ENCODE results near the gene KCNIP1. TPM values are rescaled to one million over a fixed set of nuclear protein-coding genes. Genes with fewer than 3 reads are reported as not detected.

Gene KCNIP1
- total and polyA plus RNA-seq, 2 of the 13 experiments (the other 11 are each of a cell fraction or from before 2014, with no cell fraction given): not detected

GRCh38 chr5:170691657-170692056 is 187.8 kb downstream of the KCNIP1 start:
- no CpG with 5 or more reads among the region's 4 CpGs for WGBS (ENCODE audit: low lambda C conversion rate)
- ChIA-PET CTCF (ENCODE audit: low intra/inter-chr PET ratio, low total read pairs) (no interaction called here), POLR2A (no interaction called here)
- H3K4me2 ChIP-seq (ENCODE audit: low read depth, low read length): no peak overlapping the region
- BruUV-seq (replicated peaks): no TSS peak
- H3K4me3 ChIP-seq (replicated peaks in 1 of 3; ENCODE audit: insufficient read depth in 1 of 3, low read depth in 2 of 3, low read length in 3 of 3): no peak overlapping the region
- H3K9ac ChIP-seq (ENCODE audit: insufficient read depth, low read depth, low read length): no peak overlapping the region
- H3K36me3 ChIP-seq (replicated peaks in 1 of 2; ENCODE audit: control insufficient read depth in 1 of 2, insufficient read depth in 2 of 2, low read length in 2 of 2): no peaks in the 10 kb centered on the region
- no peak for TF ChIP-seq ZXDC (CRISPR knock-in tag; IDR thresholded peaks at IDR 0.05)
- TF ChIP-seq SALL1 (CRISPR knock-in tag; IDR thresholded peaks at IDR 0.05): no peak
- no peak for TF ChIP-seq CBX2 (IDR thresholded peaks at IDR 0.05; ENCODE audit: low read depth, low read length)
- no peak for TF ChIP-seq CBX2 (CRISPR knock-in tag; IDR thresholded peaks at IDR 0.05; ENCODE audit: low read depth)
- no peak for DNase-seq (ENCODE audit: low spot score)
- intact Hi-C loops (cut with micrococcal nuclease; ENCODE audit: unreplicated experiment): no loop called here
- in situ Hi-C loops (cut with HindIII; ENCODE audit: extremely low pct_ligation_motif_present, low pct_unique_long_range_greater_than_20kb): no loop called here
- no peak for FAIRE-seq
- ATAC-seq: no peak
- H3K79me2 ChIP-seq (ENCODE audit: insufficient read depth, low read length): no peaks in the 10 kb centered on the region
- no peak overlapping the region for H2AFZ ChIP-seq (ENCODE audit: low read length)
- H3K27me3 ChIP-seq (ENCODE audit: control insufficient read depth in 1 of 2, insufficient read depth in 2 of 2, low read length in 2 of 2): peaks cover 0 to 3% of the 10 kb centered on the region in 2 experiments; a peak in 1 of 5 replicates
- no peaks in the 10 kb centered on the region for H3K9me3 ChIP-seq (ENCODE audit: low read length)
- no peaks in the 10 kb centered on the region for H4K20me1 ChIP-seq (ENCODE audit: insufficient read depth, low read length)
- H3K27ac ChIP-seq (ENCODE audit: extremely low read length, insufficient read depth, low read length): no peak overlapping the region
- no peaks in the 10 kb centered on the region for H3K4me1 ChIP-seq (ENCODE audit: insufficient read depth, low read length)

- H2AFZ ChIP-seq (ENCODE audit: low read length): no peak overlapping the region
- BruUV-seq (replicated peaks): no TSS peak
- no peaks in the 10 kb centered on the region for H4K20me1 ChIP-seq (ENCODE audit: insufficient read depth, low read length)
- H3K27me3 ChIP-seq (ENCODE audit: control insufficient read depth in 1 of 2, insufficient read depth in 2 of 2, low read length in 2 of 2): peaks cover 0 to 3% of the 10 kb centered on the region in 2 experiments; a peak in 1 of 5 replicates
- H3K79me2 ChIP-seq (ENCODE audit: insufficient read depth, low read length): no peaks in the 10 kb centered on the region
- H3K36me3 ChIP-seq (replicated peaks in 1 of 2; ENCODE audit: control insufficient read depth in 1 of 2, insufficient read depth in 2 of 2, low read length in 2 of 2): no peaks in the 10 kb centered on the region
- in situ Hi-C loops (cut with HindIII; ENCODE audit: extremely low pct_ligation_motif_present, low pct_unique_long_range_greater_than_20kb) (no loop called here), intact Hi-C loops (cut with micrococcal nuclease; ENCODE audit: unreplicated experiment) (no loop called here)
- H3K27ac ChIP-seq (ENCODE audit: extremely low read length, insufficient read depth, low read length): no peak overlapping the region
- no peak overlapping the region for H3K4me2 ChIP-seq (ENCODE audit: low read depth, low read length)
- WGBS (ENCODE audit: low lambda C conversion rate): 2% methylated on average over 4 of the region's 4 CpGs
- H3K9ac ChIP-seq (ENCODE audit: insufficient read depth, low read depth, low read length): no peak overlapping the region
- no peaks in the 10 kb centered on the region for H3K9me3 ChIP-seq (ENCODE audit: low read length)
- FAIRE-seq: no peak
- TF ChIP-seq NR0B2 (CRISPR knock-in tag; IDR thresholded peaks at IDR 0.05) (no peak), REST (IDR thresholded peaks at IDR 0.05; ENCODE audit: borderline replicate concordance in 1 of 2, low read depth in 1 of 2, low read length in 2 of 2) (peak in 1 of 2 experiments; percentile 39; a peak in 1 of 4 replicates), KLF6 (CRISPR knock-in tag; IDR thresholded peaks at IDR 0.05) (no peak), ZNF614 (CRISPR knock-in tag; IDR thresholded peaks at IDR 0.05; ENCODE audit: borderline replicate concordance) (no peak)
- no peak for ATAC-seq
- CTCF ChIA-PET (ENCODE audit: low intra/inter-chr PET ratio, low total read pairs): no interaction called here
- no peak overlapping the region for H3K4me3 ChIP-seq (replicated peaks in 1 of 3; ENCODE audit: insufficient read depth in 1 of 3, low read depth in 2 of 3, low read length in 3 of 3)
- H3K4me1 ChIP-seq (ENCODE audit: insufficient read depth, low read length): no peaks in the 10 kb centered on the region
- no peak for DNase-seq (ENCODE audit: low spot score)
- POLR2A ChIA-PET: no interaction called here
Measured at GRCh38 chr5:170693701-170694100, 189.9 kb downstream of the KCNIP1 start.

Data from HepG2 (cell line).